Measurements from ENCODE around the gene GALNT10.

- TF ChIP-seq CTCF (optimal IDR thresholded peaks at IDR 0.05 in 1 of 3, IDR thresholded peaks at IDR 0.05 in 1 of 3, conservative IDR thresholded peaks at IDR 0.05 in 1 of 3; ENCODE audit: extremely low read depth in 1 of 3, insufficient read depth in 2 of 3, low read length in 3 of 3) = no peak
- no peak for TF ChIP-seq EZH2 (IDR thresholded peaks at IDR 0.05; ENCODE audit: low read length)
Observed at GRCh38 chr5:154406826-154407225, 216.3 kb downstream of the GALNT10 start.

Data from keratinocyte (primary cell).